Measurements from ENCODE around the gene DGKG. TPM values are rescaled to one million over a fixed set of nuclear protein-coding genes. Genes with fewer than 3 reads are reported as not detected.

The DGKG gene
- total RNA-seq, 4 donors from 2014 or later, result 14.5 to 35.1 (median 20.3) TPM

DNA sequence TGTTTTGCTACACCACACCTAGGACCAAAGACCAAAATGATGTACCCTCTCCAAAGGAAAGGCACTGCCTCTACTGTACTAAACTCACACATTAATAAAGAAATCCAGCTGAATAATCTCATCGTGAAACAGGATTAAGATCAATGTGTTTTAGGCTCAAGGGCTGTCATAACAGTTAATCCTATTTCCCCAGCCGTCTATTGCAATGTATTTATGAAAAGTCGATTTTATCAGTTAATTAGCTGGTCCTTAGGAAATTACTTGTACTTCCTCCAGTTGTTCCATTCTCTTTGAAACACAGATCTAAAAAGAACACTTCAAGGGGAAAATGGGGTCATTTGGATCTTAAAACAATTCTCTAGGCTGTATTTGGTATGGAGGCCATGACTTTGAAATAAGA lies 261.6 kb downstream of the DGKG start:
- intact Hi-C loops (cut with DNase I), result no loop called here
- Histone ChIP-seq H3K9me3 (no peaks in the 10 kb centered on the region), H3K27ac (no peak overlapping the region), H3K4me3 (replicated peaks in 1 of 3) (no peak overlapping the region), H3K27me3 (no peaks in the 10 kb centered on the region), H3K36me3 (no peaks in the 10 kb centered on the region), H3K4me1 (peaks cover 19 to 47% of the 10 kb centered on the region in 2 donors)
- 86 to 87% methylated on average over 3 of the region's 3 CpGs for WGBS, 2 donors
- no peak for TF ChIP-seq POLR2A (IDR thresholded peaks at IDR 0.05)
- TF ChIP-seq, protein P1, sequence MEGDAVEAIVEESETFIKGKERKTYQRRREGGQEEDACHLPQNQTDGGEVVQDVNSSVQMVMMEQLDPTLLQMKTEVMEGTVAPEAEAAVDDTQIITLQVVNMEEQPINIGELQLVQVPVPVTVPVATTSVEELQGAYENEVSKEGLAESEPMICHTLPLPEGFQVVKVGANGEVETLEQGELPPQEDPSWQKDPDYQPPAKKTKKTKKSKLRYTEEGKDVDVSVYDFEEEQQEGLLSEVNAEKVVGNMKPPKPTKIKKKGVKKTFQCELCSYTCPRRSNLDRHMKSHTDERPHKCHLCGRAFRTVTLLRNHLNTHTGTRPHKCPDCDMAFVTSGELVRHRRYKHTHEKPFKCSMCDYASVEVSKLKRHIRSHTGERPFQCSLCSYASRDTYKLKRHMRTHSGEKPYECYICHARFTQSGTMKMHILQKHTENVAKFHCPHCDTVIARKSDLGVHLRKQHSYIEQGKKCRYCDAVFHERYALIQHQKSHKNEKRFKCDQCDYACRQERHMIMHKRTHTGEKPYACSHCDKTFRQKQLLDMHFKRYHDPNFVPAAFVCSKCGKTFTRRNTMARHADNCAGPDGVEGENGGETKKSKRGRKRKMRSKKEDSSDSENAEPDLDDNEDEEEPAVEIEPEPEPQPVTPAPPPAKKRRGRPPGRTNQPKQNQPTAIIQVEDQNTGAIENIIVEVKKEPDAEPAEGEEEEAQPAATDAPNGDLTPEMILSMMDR (IDR thresholded peaks at IDR 0.05), result no peak
- DNase-seq, result no peak

DNA sequence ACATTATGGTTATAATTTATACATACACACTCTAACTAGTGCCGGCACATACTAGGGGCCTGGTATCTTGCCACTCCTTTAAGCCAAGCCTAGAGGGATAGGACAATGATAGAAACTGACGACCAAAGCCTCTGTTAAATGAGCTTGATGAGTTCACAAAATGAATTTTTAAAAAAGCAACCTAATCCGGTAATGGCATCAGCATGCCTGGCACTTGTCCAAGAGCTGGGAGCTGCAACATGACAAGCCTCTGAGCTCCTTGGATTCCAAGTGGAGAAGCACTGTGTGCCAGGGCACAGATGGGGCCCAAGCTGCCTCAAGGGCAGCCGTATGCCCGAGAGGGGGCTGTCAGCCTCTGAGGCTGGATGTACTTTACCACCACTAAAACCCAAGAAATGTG lies 262.9 kb downstream of the DGKG start:
- no peaks in the 10 kb centered on the region for H3K36me3 ChIP-seq
- H3K27ac ChIP-seq, result no peak overlapping the region
- H3K9me3 ChIP-seq, result no peaks in the 10 kb centered on the region
- WGBS, 2 donors, result 43 to 67% methylated on average over 5 of the region's 5 CpGs
- H3K4me1 ChIP-seq, result peaks cover 16 to 45% of the 10 kb centered on the region in 2 donors
- no peak overlapping the region for H3K4me3 ChIP-seq (replicated peaks in 1 of 3)
- peak; percentile 73 to 89 for DNase-seq
- intact Hi-C loops (cut with DNase I), result no loop called here
- no peaks in the 10 kb centered on the region for H3K27me3 ChIP-seq
- no peak for TF ChIP-seq POLR2A (IDR thresholded peaks at IDR 0.05)
- TF ChIP-seq, protein P1 (IDR thresholded peaks at IDR 0.05), result no peak

DNA sequence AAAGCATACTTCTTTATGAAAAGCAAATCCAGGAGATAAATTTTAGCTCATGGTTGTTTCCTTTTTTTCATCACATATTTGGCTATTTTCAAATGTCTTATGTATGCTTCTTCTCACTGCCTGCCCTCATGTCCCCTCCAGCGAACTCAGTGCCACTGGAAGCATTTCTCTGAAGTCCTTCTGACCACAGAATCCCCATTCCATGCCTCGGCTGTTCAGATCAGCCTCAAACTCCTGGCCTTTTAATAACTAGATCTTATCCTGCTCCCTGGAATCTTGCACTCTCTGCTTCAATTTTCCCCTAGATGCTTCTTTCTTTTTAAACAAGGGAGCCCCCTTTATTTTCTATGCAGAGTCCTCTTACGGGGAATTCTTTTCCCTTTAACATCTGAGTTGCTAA lies 263.3 kb downstream of the DGKG start:
- Histone ChIP-seq H3K4me3 (replicated peaks in 1 of 3) (no peak overlapping the region), H3K27ac (no peak overlapping the region), H3K4me1 (peaks cover 15 to 42% of the 10 kb centered on the region in 2 donors), H3K36me3 (no peaks in the 10 kb centered on the region), H3K9me3 (no peaks in the 10 kb centered on the region), H3K27me3 (no peaks in the 10 kb centered on the region)
- no peak for TF ChIP-seq POLR2A (IDR thresholded peaks at IDR 0.05)
- TF ChIP-seq, protein P1 (IDR thresholded peaks at IDR 0.05), result no peak
- intact Hi-C loops (cut with DNase I), result no loop called here
- WGBS, 2 donors, result 82 to 88% methylated on average over 3 of the region's 3 CpGs
- no peak for DNase-seq

DNA sequence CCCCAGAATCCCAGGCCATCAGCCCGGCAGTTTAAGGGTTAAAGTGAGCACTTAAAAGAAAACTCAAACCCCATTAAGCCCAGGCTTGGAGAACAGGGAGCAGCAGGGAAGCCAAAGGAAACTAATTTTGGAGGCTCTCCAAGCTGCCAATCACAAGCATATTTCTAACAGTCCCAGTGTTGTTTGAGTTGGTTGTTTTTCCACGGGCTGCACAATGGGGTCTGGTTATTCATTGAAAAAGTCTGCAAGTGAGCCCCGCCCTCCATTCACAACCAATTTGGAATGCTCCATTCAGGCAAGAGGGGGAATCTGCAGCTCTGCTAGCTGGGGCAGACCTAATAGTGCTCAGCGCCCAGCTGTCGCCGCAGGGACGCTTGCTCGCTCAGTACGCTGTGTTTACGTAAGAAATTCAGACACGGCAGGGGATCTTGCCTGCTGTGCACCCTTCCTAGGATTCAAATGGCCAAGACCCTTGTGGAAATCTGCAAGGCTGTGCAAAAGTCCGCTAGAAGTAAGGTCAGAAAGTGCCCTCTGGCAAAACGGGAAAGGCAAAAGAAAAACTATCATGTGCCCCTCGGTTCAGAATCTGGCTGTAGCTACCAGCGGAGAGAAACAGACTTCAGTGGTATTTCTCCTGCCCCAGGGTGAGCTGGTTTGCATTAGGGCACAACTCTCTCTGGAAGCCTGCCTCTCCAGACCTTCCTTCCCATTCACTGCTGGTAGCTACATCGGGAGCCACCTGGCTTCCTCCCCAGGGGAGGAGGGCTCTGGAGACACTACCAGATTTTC lies 264.2 kb downstream of the DGKG start:
- TF ChIP-seq, protein P1 (IDR thresholded peaks at IDR 0.05), result no peak
- no peak for TF ChIP-seq POLR2A (IDR thresholded peaks at IDR 0.05)
- intact Hi-C loops (cut with DNase I), result no loop called here
- Histone ChIP-seq H3K27me3 (no peaks in the 10 kb centered on the region), H3K36me3 (no peaks in the 10 kb centered on the region), H3K27ac (peak overlapping the region in 1 of 3 donors; percentile 6), H3K9me3 (no peaks in the 10 kb centered on the region), H3K4me1 (peaks cover 15 to 36% of the 10 kb centered on the region in 2 donors), H3K4me3 (replicated peaks in 1 of 3) (peak overlapping the region in 1 of 3 donors; percentile 7)
- DNase-seq, result peak; percentile 66 to 73
- 1 to 4% methylated on average over 14 to 16 of the region's 16 CpGs for WGBS, 2 donors

DNA sequence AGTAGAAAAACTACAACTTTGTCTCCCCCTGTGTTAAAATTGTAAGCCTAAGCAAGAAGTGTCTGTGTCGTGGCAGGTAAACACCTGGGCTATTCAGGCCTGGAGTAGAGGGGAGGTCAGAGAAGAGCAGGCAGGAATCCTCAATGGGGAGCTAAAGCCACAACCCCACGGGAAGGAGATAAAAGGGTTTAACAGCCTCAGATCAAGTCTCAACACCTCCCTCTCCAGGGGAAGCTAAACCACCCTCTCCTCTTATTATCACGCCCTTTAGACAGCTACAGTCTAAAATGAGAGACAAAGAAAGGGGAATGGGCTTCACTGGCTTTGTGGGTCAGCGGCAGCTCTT lies 264.7 kb downstream of the DGKG start:
- 42 to 57% methylated on average over 4 of the region's 4 CpGs for WGBS, 2 donors
- no peaks in the 10 kb centered on the region for H3K36me3 ChIP-seq
- DNase-seq, result no peak
- H3K27me3 ChIP-seq, result no peaks in the 10 kb centered on the region
- H3K4me1 ChIP-seq, result peaks cover 15 to 32% of the 10 kb centered on the region in 2 donors
- H3K27ac ChIP-seq, result no peak overlapping the region
- H3K4me3 ChIP-seq (replicated peaks in 1 of 3), result no peak overlapping the region
- intact Hi-C loops (cut with DNase I), result no loop called here
- TF ChIP-seq POLR2A (IDR thresholded peaks at IDR 0.05), result no peak
- TF ChIP-seq, protein P1 (IDR thresholded peaks at IDR 0.05), result no peak
- H3K9me3 ChIP-seq, result no peaks in the 10 kb centered on the region
